Endodermal cell (in vitro differentiated cells): ENCODE measurements around the gene SUPV3L1. TPM values are rescaled to one million over a fixed set of nuclear protein-coding genes. Genes with fewer than 3 reads are reported as not detected.

Experiments
- DNase-seq: peaks from one replicate; pipeline ENCODE4 v3.0.0-alpha.2; 2017
- H3K27ac ChIP-seq: 2 replicates; pipeline ENCODE4 v1.5.1; 2013; ENCODE audit warnings: mild to moderate bottlenecking, low read depth, low read length, moderate library complexity
- H3K27me3 ChIP-seq: 2 replicates; pipeline ENCODE4 v1.6.1; 2013; ENCODE audit warnings: mild to moderate bottlenecking, low read length, moderate library complexity; ENCODE audit not compliant: insufficient read depth, control insufficient read depth, poor library complexity, severe bottlenecking
- H3K36me3 ChIP-seq: 2 replicates; pipeline ENCODE4 v1.7.0; 2013; ENCODE audit warnings: mild to moderate bottlenecking, low read length, moderate library complexity; ENCODE audit not compliant: control insufficient read depth, insufficient read depth
- H3K4me1 ChIP-seq: one replicate; pipeline ENCODE4 v1.7.0; 2013; ENCODE audit warnings: low read length; ENCODE audit not compliant: control insufficient read depth, insufficient read depth
- H3K4me3 ChIP-seq: 2 replicates; pipeline ENCODE4 v1.5.1; 2013; ENCODE audit warnings: mild to moderate bottlenecking, low read length, moderate library complexity
- H3K9ac ChIP-seq: 2 replicates; pipeline ENCODE4 v1.6.1; 2013; ENCODE audit warnings: mild to moderate bottlenecking, low read length, moderate library complexity; ENCODE audit not compliant: poor library complexity, severe bottlenecking; ENCODE audit errors: extremely low read depth
- H3K9me3 ChIP-seq: 2 replicates; pipeline ENCODE4 v1.6.1; 2013; ENCODE audit warnings: mild to moderate bottlenecking, low read length, moderate library complexity; ENCODE audit not compliant: control insufficient read depth
- H3K27ac Mint-ChIP-seq: 2 replicates; pipeline ENCODE4 v1.8.0; 2020; ENCODE audit warnings: mixed read lengths
- H3K27me3 Mint-ChIP-seq: 2 replicates; pipeline ENCODE4 v1.8.0; 2021; ENCODE audit warnings: mild to moderate bottlenecking, mixed read lengths; ENCODE audit not compliant: insufficient read depth
- H3K36me3 Mint-ChIP-seq: 2 replicates; pipeline ENCODE4 v1.8.0; 2020; ENCODE audit warnings: low read depth, mixed read lengths
- H3K4me1 Mint-ChIP-seq: 2 replicates; pipeline ENCODE4 v1.8.0; 2020; ENCODE audit warnings: mixed read lengths
- H3K4me3 Mint-ChIP-seq: 2 replicates; pipeline ENCODE4 v1.8.0; 2020; ENCODE audit warnings: mild to moderate bottlenecking, moderate library complexity, mixed read lengths
- H3K9me3 Mint-ChIP-seq: 2 replicates; pipeline ENCODE4 v1.8.0; 2020; ENCODE audit warnings: mild to moderate bottlenecking, mixed read lengths
- WGBS, 2 experiments: methylation state at CpG; one replicate each; pipeline versions ENCODE4 v1.1.5 to v1.1.7; 2013; ENCODE audit warnings: missing lambda C conversion rate in 2 of 2, mixed read lengths in 1 of 2; ENCODE audit not compliant: insufficient coverage in 1 of 2, insufficient read length in 1 of 2; 5-methylcytosine and 5-hydroxymethylcytosine counted together
- total RNA-seq, 2 donors: library from RNA; stranded (reverse); fragmentation: NEBNext Ultra II Directional in 1 of 2; extraction: Animal tissue kit (Norgen Biotek cat#: 25700) in 1 of 2; gene quantifications; 2 replicates in 1 of 2; 3 replicates in 1 of 2; pipeline ENCODE4 v1.2.1, GENCODE V29; 2021
- TF ChIP-seq, protein P1 (sequence below): fragments of 200-600 bp; sonication (generic); conservative IDR thresholded peaks from 2 replicates; pipeline ENCODE4 v1.5.0; 2021; ENCODE audit warnings: antibody characterized with exemption, mild to moderate bottlenecking

SUPV3L1 gene
- total RNA-seq, 2 donors from 2014 or later, result 36.3 to 38.6 TPM

DNA sequence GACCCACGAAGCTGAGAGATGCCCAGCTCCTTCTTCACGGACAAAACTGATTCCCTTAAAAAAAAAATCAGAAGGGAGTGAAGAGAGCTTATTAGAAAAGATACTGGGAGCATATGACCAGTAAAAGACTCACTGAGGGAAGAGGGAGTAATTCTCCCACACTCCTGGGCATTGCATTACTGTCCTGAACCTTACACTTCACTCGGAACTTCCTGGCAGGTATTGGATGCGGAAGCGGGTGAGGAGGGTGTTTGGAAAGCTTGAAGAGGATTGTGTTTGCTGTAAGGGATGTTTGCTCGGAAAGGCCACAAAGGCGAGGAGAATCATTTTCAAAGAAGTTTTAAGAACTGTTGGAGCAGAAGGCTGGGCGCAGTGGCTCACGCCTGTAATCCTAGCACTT, 40.5 kb downstream of the SUPV3L1 start:
- H3K4me1 ChIP-seq, result no peaks in the 10 kb centered on the region
- Mint-ChIP-seq H3K9me3 (no peaks in the 10 kb centered on the region), H3K27me3 (no peaks in the 10 kb centered on the region), H3K27ac (no peak overlapping the region), H3K4me1 (peaks cover 5% of the 10 kb centered on the region), H3K4me3 (no peak overlapping the region), H3K36me3 (no peaks in the 10 kb centered on the region)
- H3K4me3 ChIP-seq, result no peak overlapping the region
- no peaks in the 10 kb centered on the region for H3K27me3 ChIP-seq
- no peaks in the 10 kb centered on the region for H3K36me3 ChIP-seq
- no peaks in the 10 kb centered on the region for H3K9me3 ChIP-seq
- no peak overlapping the region for H3K27ac ChIP-seq
- TF ChIP-seq, protein P1, sequence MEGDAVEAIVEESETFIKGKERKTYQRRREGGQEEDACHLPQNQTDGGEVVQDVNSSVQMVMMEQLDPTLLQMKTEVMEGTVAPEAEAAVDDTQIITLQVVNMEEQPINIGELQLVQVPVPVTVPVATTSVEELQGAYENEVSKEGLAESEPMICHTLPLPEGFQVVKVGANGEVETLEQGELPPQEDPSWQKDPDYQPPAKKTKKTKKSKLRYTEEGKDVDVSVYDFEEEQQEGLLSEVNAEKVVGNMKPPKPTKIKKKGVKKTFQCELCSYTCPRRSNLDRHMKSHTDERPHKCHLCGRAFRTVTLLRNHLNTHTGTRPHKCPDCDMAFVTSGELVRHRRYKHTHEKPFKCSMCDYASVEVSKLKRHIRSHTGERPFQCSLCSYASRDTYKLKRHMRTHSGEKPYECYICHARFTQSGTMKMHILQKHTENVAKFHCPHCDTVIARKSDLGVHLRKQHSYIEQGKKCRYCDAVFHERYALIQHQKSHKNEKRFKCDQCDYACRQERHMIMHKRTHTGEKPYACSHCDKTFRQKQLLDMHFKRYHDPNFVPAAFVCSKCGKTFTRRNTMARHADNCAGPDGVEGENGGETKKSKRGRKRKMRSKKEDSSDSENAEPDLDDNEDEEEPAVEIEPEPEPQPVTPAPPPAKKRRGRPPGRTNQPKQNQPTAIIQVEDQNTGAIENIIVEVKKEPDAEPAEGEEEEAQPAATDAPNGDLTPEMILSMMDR, result no peak
- H3K9ac ChIP-seq, result no peak overlapping the region
- no peak for DNase-seq
- 92 to 97% methylated on average over 7 to 9 of the region's 9 CpGs for WGBS, 2 experiments

DNA sequence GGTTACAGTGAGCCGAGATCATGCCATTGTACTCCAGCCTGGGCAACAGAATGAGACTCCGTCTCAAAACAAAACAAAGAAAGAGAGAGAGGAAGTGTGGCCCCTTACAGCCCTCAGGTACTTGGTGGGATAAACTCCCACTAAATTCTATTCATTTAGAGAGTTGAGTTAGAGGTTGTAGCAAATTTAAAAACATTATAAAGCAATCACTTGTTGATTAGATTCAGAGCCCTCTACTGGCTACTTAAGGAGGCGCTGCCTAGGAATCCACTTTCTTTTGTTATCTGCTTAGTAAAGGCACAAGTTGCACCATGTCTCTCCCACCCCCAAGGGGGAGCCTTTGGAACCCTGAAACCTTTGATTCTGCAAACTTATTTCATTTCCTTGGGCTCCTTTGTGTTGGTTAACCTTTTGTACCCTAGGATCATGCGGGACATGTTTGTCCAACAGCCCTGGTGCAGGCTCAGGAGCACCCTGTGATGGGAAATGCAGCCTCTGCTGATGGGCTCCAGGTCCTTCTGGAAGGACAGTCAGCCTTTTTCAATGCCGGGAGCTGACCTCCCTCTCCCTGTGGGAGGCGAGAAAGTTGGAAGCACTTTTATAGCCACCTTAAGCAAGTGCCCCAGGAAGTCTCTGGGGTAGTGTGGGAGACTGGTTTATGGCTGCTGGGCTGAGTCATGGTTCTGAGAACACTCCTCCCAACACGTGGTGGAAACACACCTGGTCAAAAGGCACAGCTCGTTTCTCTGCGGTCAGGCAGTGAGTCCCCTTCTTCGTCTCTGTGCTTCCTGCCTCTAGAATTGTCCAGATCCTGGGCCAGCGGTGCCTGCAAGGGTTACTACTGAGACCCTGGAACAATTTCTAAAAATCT, 42.4 kb downstream of the SUPV3L1 start:
- H3K4me3 ChIP-seq, result no peak overlapping the region
- no peaks in the 10 kb centered on the region for H3K27me3 Mint-ChIP-seq
- no peaks in the 10 kb centered on the region for H3K9me3 ChIP-seq
- H3K27ac ChIP-seq, result no peak overlapping the region
- H3K4me1 ChIP-seq, result no peaks in the 10 kb centered on the region
- H3K9me3 Mint-ChIP-seq, result no peaks in the 10 kb centered on the region
- TF ChIP-seq, protein P1, result peak; percentile 92
- H3K36me3 Mint-ChIP-seq, result no peaks in the 10 kb centered on the region
- no peak overlapping the region for H3K9ac ChIP-seq
- peaks cover 7% of the 10 kb centered on the region for H3K4me1 Mint-ChIP-seq
- peak overlapping the region; percentile 79 for H3K27ac Mint-ChIP-seq
- peak; percentile 84 for DNase-seq
- WGBS, 2 experiments, result 63 to 83% methylated on average over 8 to 11 of the region's 11 CpGs
- no peaks in the 10 kb centered on the region for H3K27me3 ChIP-seq
- no peak overlapping the region for H3K4me3 Mint-ChIP-seq
- no peaks in the 10 kb centered on the region for H3K36me3 ChIP-seq

DNA sequence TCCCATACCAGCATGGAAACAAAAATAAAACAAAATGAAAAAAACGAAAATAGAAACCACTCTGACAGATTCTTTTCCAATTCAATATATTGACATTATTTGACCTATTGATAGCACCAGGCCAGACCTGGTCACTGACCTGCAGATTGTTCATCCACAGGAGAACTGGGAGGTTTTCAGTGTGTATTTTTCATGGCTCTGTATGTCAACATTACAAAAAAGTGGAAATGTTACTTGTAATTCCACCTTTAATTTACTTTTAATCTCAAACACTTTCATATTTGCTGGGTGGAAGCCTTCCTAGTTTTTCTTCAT, 43.0 kb downstream of the SUPV3L1 start:
- Histone ChIP-seq H3K4me3 (no peak overlapping the region), H3K9me3 (no peaks in the 10 kb centered on the region), H3K27me3 (no peaks in the 10 kb centered on the region), H3K9ac (no peak overlapping the region), H3K27ac (no peak overlapping the region), H3K36me3 (no peaks in the 10 kb centered on the region), H3K4me1 (no peaks in the 10 kb centered on the region)
- Mint-ChIP-seq H3K4me1 (peaks cover 7% of the 10 kb centered on the region), H3K4me3 (no peak overlapping the region), H3K27ac (peak overlapping the region; percentile 79), H3K9me3 (no peaks in the 10 kb centered on the region), H3K27me3 (no peaks in the 10 kb centered on the region), H3K36me3 (no peaks in the 10 kb centered on the region)
- WGBS, 2 experiments, result 69 to 80% methylated on average over 1 of the region's 1 CpG
- TF ChIP-seq, protein P1, result no peak
- no peak for DNase-seq
